Coronary artery (tissue), 2 donors: ENCODE data around the gene ALG6.
A peak's percentile ranks its signal among the peaks of the same experiment; 100 is the strongest.

Experiments used
- DNase-seq: peaks from one replicate; pipeline ENCODE4 v3.0.0-alpha.2; 2017; ENCODE audit warnings: low spot score
- H3K27ac ChIP-seq, 2 donors: fragments of 200-600 bp; sonication (generic); one replicate each; pipeline ENCODE4 v1.5.1; 2016 to 2019
- H3K4me3 ChIP-seq: fragments of 200-600 bp; sonication (generic); 2 replicates; pipeline ENCODE4 v1.5.1; 2016; ENCODE audit warnings: mild to moderate bottlenecking, moderate library complexity
- CTCF ChIP-seq: fragments of 200-600 bp; sonication (generic); IDR thresholded peaks from one replicate; pipeline ENCODE4 v1.5.1; 2019; ENCODE audit warnings: antibody characterized with exemption

Gene ALG6

DNA sequence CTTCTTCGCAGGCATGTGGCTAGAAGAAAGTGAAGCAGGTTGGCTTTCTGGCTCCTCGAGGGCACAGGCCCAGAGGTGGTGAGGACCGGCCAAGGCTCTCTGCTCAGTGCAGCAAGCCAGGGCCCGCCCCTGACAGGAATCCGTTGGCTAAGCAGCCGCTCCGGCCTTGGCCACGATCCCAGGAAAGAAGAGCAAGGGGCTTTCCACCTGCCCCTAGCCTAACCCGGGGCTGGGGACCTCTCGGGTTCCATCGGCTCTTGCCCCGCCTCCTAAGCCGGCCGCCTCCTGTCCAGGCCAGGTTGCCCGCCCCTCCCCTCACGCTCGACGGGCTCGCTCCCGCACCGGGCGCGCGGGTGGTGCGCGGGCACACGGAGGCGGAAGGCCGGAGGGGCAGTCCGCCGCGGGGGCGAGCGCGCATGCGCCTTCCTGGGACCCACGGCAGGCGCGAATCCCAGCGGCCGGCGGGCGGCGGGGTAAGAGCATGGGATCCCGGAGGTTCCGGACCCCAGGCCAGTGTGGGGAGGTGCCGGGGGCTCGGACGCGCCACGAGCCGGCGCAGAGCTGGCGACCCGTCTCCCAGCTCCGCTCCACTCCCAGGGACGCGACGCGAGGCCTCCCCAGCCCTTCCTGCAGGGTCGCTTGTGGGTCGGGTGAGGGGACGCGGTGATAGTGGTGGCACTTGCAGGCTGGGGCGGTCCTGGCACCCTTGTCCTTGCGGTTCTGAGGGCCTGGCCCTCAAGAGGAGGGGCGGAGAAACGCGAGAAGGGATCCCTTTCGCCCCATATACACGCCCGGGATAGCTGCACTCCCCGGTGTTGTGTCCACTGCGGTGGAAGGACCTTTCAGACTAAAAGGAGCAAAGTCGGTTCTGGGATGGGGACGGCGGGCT, at the start of gene ALG6:
TSS of gene ALG6 (plus strand) at position 413 of the 889 bp plus-strand sequence. CDS start 3,351 bp downstream, outside the sequence.
- peak within 1 kb of the TSS; percentile 82 for H3K4me3 ChIP-seq
- peak; percentile 90 for DNase-seq
- peak within 1 kb of the TSS; percentile 47 to 86 for H3K27ac ChIP-seq
- no peak for TF ChIP-seq CTCF

DNA sequence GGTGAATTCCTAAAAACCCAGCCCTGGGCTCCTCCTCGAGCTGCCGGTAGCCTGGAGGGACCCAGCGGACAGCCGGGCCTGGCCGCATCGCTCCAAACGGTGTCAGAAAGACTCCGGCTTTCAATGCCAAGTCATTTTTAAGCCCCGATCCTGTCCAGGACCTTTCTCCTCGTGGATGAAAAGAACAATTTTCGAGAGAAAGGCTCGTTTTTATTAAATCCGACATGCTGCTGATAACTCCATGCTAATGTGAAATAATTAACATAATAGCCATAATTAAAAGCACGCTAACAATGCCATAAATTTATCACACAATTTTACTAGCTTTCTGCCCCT, 49.6 kb upstream of the ALG6 start:
- TF ChIP-seq CTCF, result no peak
- no peak for DNase-seq
- Histone ChIP-seq H3K27ac (no peak overlapping the region), H3K4me3 (peak overlapping the region; percentile 68)

GRCh38 chr1:63318201-63318979, 49.0 kb upstream of the ALG6 start:
- Histone ChIP-seq H3K4me3 (no peak overlapping the region), H3K27ac (no peak overlapping the region)
- DNase-seq, result no peak
- no peak for TF ChIP-seq CTCF

GRCh38 chr1:63319046-63320021, 48.1 kb upstream of the ALG6 start:
- H3K4me3 ChIP-seq, result peak overlapping the region; percentile 45
- H3K27ac ChIP-seq, result no peak overlapping the region
- TF ChIP-seq CTCF, result no peak
- DNase-seq, result no peak

DNA sequence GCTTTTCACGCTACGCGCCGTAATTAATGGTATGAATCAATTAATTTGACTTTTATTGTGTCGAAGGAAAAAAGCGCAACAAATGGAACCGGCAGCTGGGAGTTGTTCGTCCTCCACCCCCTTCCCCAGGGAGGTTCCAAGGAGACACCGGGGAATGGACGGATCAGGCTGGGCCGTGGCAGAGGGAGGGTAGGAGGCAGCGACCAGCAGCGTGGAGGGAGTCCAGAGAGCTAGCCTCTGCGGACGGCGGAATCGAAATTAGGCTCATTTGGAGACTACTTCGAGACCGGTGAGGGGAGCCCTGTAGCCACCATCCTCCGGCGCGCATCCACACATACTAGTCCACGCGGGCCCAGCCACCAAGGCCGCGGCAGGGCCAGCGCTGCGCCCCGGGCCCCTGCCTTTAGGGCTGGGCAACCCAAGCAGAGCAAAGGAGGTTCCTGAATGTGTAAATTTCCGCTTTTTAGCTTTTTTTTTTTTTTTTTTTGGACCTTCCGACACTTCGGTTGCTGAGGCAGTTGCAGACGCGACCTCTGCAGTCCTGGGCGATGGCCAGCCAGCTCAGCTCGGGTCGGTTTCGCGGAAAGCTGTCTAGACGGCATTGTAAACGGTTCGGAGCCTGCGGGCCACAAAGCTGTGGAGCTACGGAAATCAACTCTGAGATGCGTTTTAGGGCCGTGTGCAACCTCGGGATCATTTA, 47.3 kb upstream of the ALG6 start:
- no peak for TF ChIP-seq CTCF
- peak overlapping the region; percentile 45 for H3K4me3 ChIP-seq

More for the DNA sequence above, 47.3 kb upstream of the ALG6 start:
- no peak overlapping the region for H3K27ac ChIP-seq
- no peak for DNase-seq
